Muscle layer of duodenum (tissue), 2 donors: ENCODE data around the gene OSBPL9.

Experiments
- H3K27ac ChIP-seq: one replicate; pipeline ENCODE4 v1.7.0; 2013; ENCODE audit warnings: mild to moderate bottlenecking, low read length
- H3K27me3 ChIP-seq: one replicate; pipeline ENCODE4 v1.7.0; 2013; ENCODE audit warnings: low read depth, mild to moderate bottlenecking, control low read depth, low read length
- H3K36me3 ChIP-seq, 2 donors: one replicate each; pipeline ENCODE4 v1.7.0; 2013; ENCODE audit warnings: low read length in 2 of 2, control low read depth in 1 of 2, mild to moderate bottlenecking in 1 of 2; ENCODE audit not compliant: insufficient read depth in 2 of 2, control insufficient read depth in 1 of 2
- H3K4me1 ChIP-seq, 2 donors: one replicate each; pipeline ENCODE4 v1.7.0; 2013; ENCODE audit warnings: low read length in 2 of 2, mild to moderate bottlenecking in 2 of 2, control low read depth in 1 of 2, moderate library complexity in 1 of 2; ENCODE audit not compliant: insufficient read depth in 2 of 2, control insufficient read depth in 1 of 2
- H3K4me3 ChIP-seq, 2 donors: one replicate each; pipeline ENCODE4 v1.7.0; 2013; ENCODE audit warnings: low read length in 2 of 2, low read depth in 1 of 2, mild to moderate bottlenecking in 1 of 2
- H3K9me3 ChIP-seq, 2 donors: one replicate each; pipeline ENCODE4 v1.7.0; 2013; ENCODE audit warnings: low read length in 2 of 2, control low read depth in 1 of 2, mild to moderate bottlenecking in 1 of 2; ENCODE audit not compliant: control insufficient read depth in 1 of 2
- donor health status: healthy.

The OSBPL9 gene

GRCh38 chr1:51758310-51758709 lies 141.4 kb downstream of the OSBPL9 start:
- H3K27ac ChIP-seq, result no peak overlapping the region
- no peaks in the 10 kb centered on the region for H3K4me1 ChIP-seq
- no peak overlapping the region for H3K4me3 ChIP-seq
- H3K9me3 ChIP-seq, result no peaks in the 10 kb centered on the region
- H3K36me3 ChIP-seq, result peaks cover 8 to 15% of the 10 kb centered on the region in 2 donors
- no peaks in the 10 kb centered on the region for H3K27me3 ChIP-seq

GRCh38 chr1:51760872-51761271 lies 144.0 kb downstream of the OSBPL9 start:
- H3K4me1 ChIP-seq, result no peaks in the 10 kb centered on the region
- H3K27ac ChIP-seq, result no peak overlapping the region
- peaks cover 1 to 16% of the 10 kb centered on the region in 2 donors for H3K36me3 ChIP-seq
- no peaks in the 10 kb centered on the region for H3K9me3 ChIP-seq
- H3K27me3 ChIP-seq, result no peaks in the 10 kb centered on the region
- H3K4me3 ChIP-seq, result no peak overlapping the region

GRCh38 chr1:51761351-51761750 lies 144.5 kb downstream of the OSBPL9 start:
- Histone ChIP-seq H3K4me3 (no peak overlapping the region), H3K36me3 (peaks cover 4 to 16% of the 10 kb centered on the region in 2 donors), H3K4me1 (no peaks in the 10 kb centered on the region), H3K27me3 (no peaks in the 10 kb centered on the region), H3K27ac (no peak overlapping the region), H3K9me3 (no peaks in the 10 kb centered on the region)

GRCh38 chr1:51768971-51769588 lies 152.2 kb downstream of the OSBPL9 start:
- Histone ChIP-seq H3K36me3 (peaks cover 25 to 28% of the 10 kb centered on the region in 2 donors), H3K4me3 (no peak overlapping the region), H3K9me3 (no peaks in the 10 kb centered on the region), H3K27me3 (no peaks in the 10 kb centered on the region), H3K27ac (no peak overlapping the region), H3K4me1 (no peaks in the 10 kb centered on the region)

GRCh38 chr1:51776408-51776807 lies 159.5 kb downstream of the OSBPL9 start:
- Histone ChIP-seq H3K9me3 (no peaks in the 10 kb centered on the region), H3K4me1 (no peaks in the 10 kb centered on the region), H3K36me3 (peaks cover 28 to 29% of the 10 kb centered on the region in 2 donors), H3K27ac (no peak overlapping the region), H3K4me3 (no peak overlapping the region), H3K27me3 (no peaks in the 10 kb centered on the region)

- H3K27ac ChIP-seq, result no peak overlapping the region
- H3K4me3 ChIP-seq, result no peak overlapping the region
- H3K4me1 ChIP-seq, result no peaks in the 10 kb centered on the region
- H3K9me3 ChIP-seq, result no peaks in the 10 kb centered on the region
- no peaks in the 10 kb centered on the region for H3K27me3 ChIP-seq
- H3K36me3 ChIP-seq, result peaks cover 33 to 48% of the 10 kb centered on the region in 2 donors
Measured at GRCh38 chr1:51780927-51781326, 164.0 kb downstream of the OSBPL9 start.

GRCh38 chr1:51784997-51785421 lies 168.1 kb downstream of the OSBPL9 start:
- no peak overlapping the region for H3K4me3 ChIP-seq
- peaks cover 60 to 81% of the 10 kb centered on the region in 2 donors for H3K36me3 ChIP-seq
- no peaks in the 10 kb centered on the region for H3K9me3 ChIP-seq
- H3K4me1 ChIP-seq, result no peaks in the 10 kb centered on the region
- H3K27me3 ChIP-seq, result no peaks in the 10 kb centered on the region
- H3K27ac ChIP-seq, result no peak overlapping the region

- no peaks in the 10 kb centered on the region for H3K9me3 ChIP-seq
- no peaks in the 10 kb centered on the region for H3K27me3 ChIP-seq
- H3K36me3 ChIP-seq, result peaks cover 88 to 95% of the 10 kb centered on the region in 2 donors
- H3K27ac ChIP-seq, result no peak overlapping the region
- H3K4me1 ChIP-seq, result no peaks in the 10 kb centered on the region
- no peak overlapping the region for H3K4me3 ChIP-seq
Measured at GRCh38 chr1:51788938-51789337, 172.0 kb downstream of the OSBPL9 start.

- H3K9me3 ChIP-seq, result no peaks in the 10 kb centered on the region
- H3K27ac ChIP-seq, result no peak overlapping the region
- no peaks in the 10 kb centered on the region for H3K4me1 ChIP-seq
- H3K4me3 ChIP-seq, result no peak overlapping the region
- peaks cover 88 to 95% of the 10 kb centered on the region in 2 donors for H3K36me3 ChIP-seq
- H3K27me3 ChIP-seq, result no peaks in the 10 kb centered on the region
Measured at GRCh38 chr1:51789342-51789741, 172.4 kb downstream of the OSBPL9 start.

- no peaks in the 10 kb centered on the region for H3K9me3 ChIP-seq
- H3K27ac ChIP-seq, result no peak overlapping the region
- no peaks in the 10 kb centered on the region for H3K4me1 ChIP-seq
- no peak overlapping the region for H3K4me3 ChIP-seq
- H3K36me3 ChIP-seq, result peaks cover 88 to 95% of the 10 kb centered on the region in 2 donors
- H3K27me3 ChIP-seq, result no peaks in the 10 kb centered on the region
Measured at GRCh38 chr1:51790385-51790784, 173.5 kb downstream of the OSBPL9 start.

GRCh38 chr1:51791888-51792287 lies 175.0 kb downstream of the OSBPL9 start:
- Histone ChIP-seq H3K4me3 (no peak overlapping the region), H3K27me3 (no peaks in the 10 kb centered on the region), H3K9me3 (no peaks in the 10 kb centered on the region), H3K4me1 (no peaks in the 10 kb centered on the region), H3K36me3 (peaks cover 82% of the 10 kb centered on the region in 2 donors), H3K27ac (no peak overlapping the region)

- Histone ChIP-seq H3K27ac (no peak overlapping the region), H3K4me1 (no peaks in the 10 kb centered on the region), H3K36me3 (peaks cover 78 to 79% of the 10 kb centered on the region in 2 donors), H3K27me3 (no peaks in the 10 kb centered on the region), H3K4me3 (no peak overlapping the region), H3K9me3 (no peaks in the 10 kb centered on the region)
Measured at GRCh38 chr1:51792864-51793263, 176.0 kb downstream of the OSBPL9 start.
